GM12865 (cell line): ENCODE data around the gene AFDN.
A peak's percentile ranks its signal among the peaks of the same experiment; 100 is the strongest.

Source experiments
- DNase-seq: peaks from one replicate; pipeline ENCODE4 v3.0.0; 2010; ENCODE audit warnings: low read depth
- H3K4me3 ChIP-seq: 2 replicates; pipeline ENCODE4 v1.5.1; 2011; ENCODE audit warnings: mild to moderate bottlenecking, low read depth, low read length, control low read depth
- CTCF ChIP-seq: IDR thresholded peaks from 2 replicates; pipeline ENCODE4 v1.5.1; 2011; ENCODE audit warnings: low read length, control low read depth, low read depth, inconsistent platforms; ENCODE audit not compliant: insufficient read depth; ENCODE audit errors: missing control alignments

AFDN gene

GRCh38 chr6:167826896-167827582 lies at the start of gene AFDN:
Gene AFDN, plus strand, starts transcription at chr6:167826911. Its CDS starts 222 bp downstream, at chr6:167827133.
- peak within 1 kb of the TSS; percentile 98 for H3K4me3 ChIP-seq
- peak; percentile 57 for DNase-seq
- no peak for TF ChIP-seq CTCF

- no peak overlapping the region for H3K4me3 ChIP-seq
- no peak for DNase-seq
- no peak for TF ChIP-seq CTCF
These were observed 48.1 kb upstream of the AFDN start for GRCh38 chr6:167778497-167779128.

- H3K4me3 ChIP-seq: no peak overlapping the region
- DNase-seq: no peak
- TF ChIP-seq CTCF: no peak
These were observed 47.4 kb upstream of the AFDN start for GRCh38 chr6:167779129-167779992.

GRCh38 chr6:167779993-167780655 lies 46.6 kb upstream of the AFDN start:
- no peak for DNase-seq
- H3K4me3 ChIP-seq: no peak overlapping the region
- no peak for TF ChIP-seq CTCF

GRCh38 chr6:167781066-167781767 lies 45.5 kb upstream of the AFDN start:
- no peak for TF ChIP-seq CTCF
- no peak for DNase-seq
- H3K4me3 ChIP-seq: no peak overlapping the region

- no peak overlapping the region for H3K4me3 ChIP-seq
- no peak for DNase-seq
- TF ChIP-seq CTCF: no peak
These were observed 44.8 kb upstream of the AFDN start for GRCh38 chr6:167781868-167782267.
